ENCODE measurements around the gene CASD1.

Gene CASD1

GRCh38 chr7:94511718-94512117, 2.1 kb downstream of the CASD1 start:
- DNase-seq (ENCODE audit: low read depth), result peak; percentile 81
- H3K4me3 ChIP-seq (ENCODE audit: low read length), result no peak overlapping the region
- no peak for TF ChIP-seq CTCF (IDR thresholded peaks at IDR 0.05; ENCODE audit: insufficient read depth, low read depth, low read length, missing control alignments)

GRCh38 chr7:94512735-94513564, 3.3 kb downstream of the CASD1 start:
- no peak for TF ChIP-seq CTCF (IDR thresholded peaks at IDR 0.05; ENCODE audit: insufficient read depth, low read depth, low read length, missing control alignments)
- H3K4me3 ChIP-seq (ENCODE audit: low read length), result no peak overlapping the region
- DNase-seq (ENCODE audit: low read depth), result no peak

GRCh38 chr7:94513565-94513860, 3.9 kb downstream of the CASD1 start:
- TF ChIP-seq CTCF (IDR thresholded peaks at IDR 0.05; ENCODE audit: insufficient read depth, low read depth, low read length, missing control alignments), result no peak
- no peak overlapping the region for H3K4me3 ChIP-seq (ENCODE audit: low read length)
- no peak for DNase-seq (ENCODE audit: low read depth)

GRCh38 chr7:94514140-94514889, 4.7 kb downstream of the CASD1 start:
- TF ChIP-seq CTCF (IDR thresholded peaks at IDR 0.05; ENCODE audit: insufficient read depth, low read depth, low read length, missing control alignments), result no peak
- no peak overlapping the region for H3K4me3 ChIP-seq (ENCODE audit: low read length)
- no peak for DNase-seq (ENCODE audit: low read depth)

- DNase-seq (ENCODE audit: low read depth), result no peak
- no peak overlapping the region for H3K4me3 ChIP-seq (ENCODE audit: low read length)
- TF ChIP-seq CTCF (IDR thresholded peaks at IDR 0.05; ENCODE audit: insufficient read depth, low read depth, low read length, missing control alignments), result no peak
Observed at GRCh38 chr7:94514917-94515316, 5.3 kb downstream of the CASD1 start.

GRCh38 chr7:94525923-94526322, 16.3 kb downstream of the CASD1 start:
- no peak overlapping the region for H3K4me3 ChIP-seq (ENCODE audit: low read length)
- no peak for DNase-seq (ENCODE audit: low read depth)
- TF ChIP-seq CTCF (IDR thresholded peaks at IDR 0.05; ENCODE audit: insufficient read depth, low read depth, low read length, missing control alignments), result no peak

Data from epithelial cell of esophagus (primary cell).